Coronary artery (tissue), 2 donors: Measurements from ENCODE around the gene ELP6.
"Not testable (repeated sequence)": the region's sequence is repeated elsewhere in the genome, so short reads cannot be mapped to it uniquely, and the experiment has no call there.

Source experiments
- DNase-seq: peaks from one replicate; pipeline ENCODE4 v3.0.0-alpha.2; 2017; ENCODE audit warnings: low spot score
- H3K27ac ChIP-seq, 2 donors: fragments of 200-600 bp; sonication (generic); one replicate each; pipeline ENCODE4 v1.5.1; 2016 to 2019
- H3K4me3 ChIP-seq: fragments of 200-600 bp; sonication (generic); 2 replicates; pipeline ENCODE4 v1.5.1; 2016; ENCODE audit warnings: mild to moderate bottlenecking, moderate library complexity
- TF ChIP-seq, protein P1 (sequence below): fragments of 200-600 bp; sonication (generic); IDR thresholded peaks from one replicate; pipeline ENCODE4 v1.5.1; 2019; ENCODE audit warnings: antibody characterized with exemption

ELP6 gene

DNA sequence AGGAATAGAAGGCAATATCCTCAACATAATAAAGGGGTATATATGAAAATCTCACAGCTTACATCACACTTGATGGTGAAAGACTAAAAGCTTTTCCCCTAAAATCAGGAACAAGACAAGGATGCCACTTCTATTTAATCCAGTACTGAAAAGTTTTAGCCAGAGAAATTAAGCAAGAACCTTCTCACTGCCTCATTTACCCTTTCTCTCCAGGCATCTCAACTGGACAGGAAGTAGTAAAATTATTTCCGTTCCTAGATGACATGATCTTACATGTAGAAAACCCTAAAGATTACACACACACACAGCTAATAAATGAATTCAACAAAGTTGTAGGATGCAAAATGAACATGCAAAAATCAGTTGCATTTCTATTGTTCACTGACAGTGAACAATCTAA, 48.9 kb downstream of the ELP6 start:
- H3K4me3 ChIP-seq, result no peak overlapping the region
- no peak for DNase-seq
- TF ChIP-seq, protein P1, sequence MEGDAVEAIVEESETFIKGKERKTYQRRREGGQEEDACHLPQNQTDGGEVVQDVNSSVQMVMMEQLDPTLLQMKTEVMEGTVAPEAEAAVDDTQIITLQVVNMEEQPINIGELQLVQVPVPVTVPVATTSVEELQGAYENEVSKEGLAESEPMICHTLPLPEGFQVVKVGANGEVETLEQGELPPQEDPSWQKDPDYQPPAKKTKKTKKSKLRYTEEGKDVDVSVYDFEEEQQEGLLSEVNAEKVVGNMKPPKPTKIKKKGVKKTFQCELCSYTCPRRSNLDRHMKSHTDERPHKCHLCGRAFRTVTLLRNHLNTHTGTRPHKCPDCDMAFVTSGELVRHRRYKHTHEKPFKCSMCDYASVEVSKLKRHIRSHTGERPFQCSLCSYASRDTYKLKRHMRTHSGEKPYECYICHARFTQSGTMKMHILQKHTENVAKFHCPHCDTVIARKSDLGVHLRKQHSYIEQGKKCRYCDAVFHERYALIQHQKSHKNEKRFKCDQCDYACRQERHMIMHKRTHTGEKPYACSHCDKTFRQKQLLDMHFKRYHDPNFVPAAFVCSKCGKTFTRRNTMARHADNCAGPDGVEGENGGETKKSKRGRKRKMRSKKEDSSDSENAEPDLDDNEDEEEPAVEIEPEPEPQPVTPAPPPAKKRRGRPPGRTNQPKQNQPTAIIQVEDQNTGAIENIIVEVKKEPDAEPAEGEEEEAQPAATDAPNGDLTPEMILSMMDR, result no peak
- no peak overlapping the region for H3K27ac ChIP-seq

- not testable (repeated sequence) for DNase-seq, H3K4me3 ChIP-seq
Measured at GRCh38 chr3:47459534-47460085, 53.9 kb downstream of the ELP6 start.

GRCh38 chr3:47456984-47457383, 56.5 kb downstream of the ELP6 start:
- no peak for DNase-seq
- Histone ChIP-seq H3K27ac (no peak overlapping the region), H3K4me3 (no peak overlapping the region)
- TF ChIP-seq, protein P1, result no peak

More at GRCh38 chr3:47459534-47460085, 53.9 kb downstream of the ELP6 start:
- H3K27ac ChIP-seq, result not testable (repeated sequence)

GRCh38 chr3:47455806-47456452, 57.6 kb downstream of the ELP6 start:
- TF ChIP-seq, protein P1, result no peak
- H3K27ac ChIP-seq, result no peak overlapping the region
- H3K4me3 ChIP-seq, result no peak overlapping the region
- DNase-seq, result no peak

DNA sequence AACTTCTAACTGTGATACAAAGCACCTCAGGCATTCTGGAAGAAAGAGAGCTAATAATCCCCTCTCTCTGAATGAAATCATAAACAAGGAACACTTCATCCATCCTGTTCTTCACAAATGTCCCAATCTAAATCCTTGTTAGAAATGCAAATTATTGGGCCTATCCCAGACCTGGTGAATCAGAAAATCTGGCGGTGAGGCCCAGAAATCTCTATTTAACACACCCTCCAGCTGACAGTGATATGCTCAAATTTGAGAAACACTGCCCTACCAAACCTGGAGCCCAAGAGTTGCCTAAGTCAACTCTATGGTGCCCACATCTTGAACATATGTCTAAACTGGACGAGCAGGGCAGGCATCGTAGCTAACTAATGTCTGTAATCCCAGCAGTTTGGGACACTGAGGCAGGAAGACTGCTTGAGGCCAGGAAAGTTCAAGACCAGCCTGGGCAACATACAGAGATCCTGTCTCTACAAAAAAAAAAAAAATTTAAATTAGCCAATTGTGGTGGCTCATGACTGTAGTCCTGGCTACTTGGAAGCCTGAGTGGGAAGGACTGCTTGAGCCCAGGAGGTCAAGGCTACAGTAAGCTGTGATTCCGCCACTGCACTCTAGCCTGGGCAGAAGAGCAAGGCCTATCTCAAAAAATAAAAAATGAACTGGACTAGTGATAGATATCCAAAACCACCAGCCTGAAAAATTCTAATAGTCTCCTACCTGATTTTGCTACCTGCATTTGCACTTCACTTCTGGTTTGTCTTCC, 60.9 kb downstream of the ELP6 start:
- DNase-seq, result no peak
- Histone ChIP-seq H3K27ac (no peak overlapping the region), H3K4me3 (no peak overlapping the region)
- TF ChIP-seq, protein P1, result no peak
